ENCODE measurements around the gene ABCB8. TPM values are rescaled to one million over a fixed set of nuclear protein-coding genes. Genes with fewer than 3 reads are reported as not detected.

Gene ABCB8
- total RNA-seq, 2 donors from 2014 or later = 11.9 to 20.6 TPM

GRCh38 chr7:150999001-150999400, 29.2 kb upstream of the ABCB8 start:
- no peaks in the 10 kb centered on the region for H3K27me3 ChIP-seq
- H3K4me3 ChIP-seq = no peak overlapping the region
- no peak overlapping the region for H3K27ac ChIP-seq
- DNase-seq (ENCODE audit: low spot score) = no peak
- no peaks in the 10 kb centered on the region for H3K36me3 ChIP-seq
- no peaks in the 10 kb centered on the region for H3K9me3 ChIP-seq
- TF ChIP-seq, protein P1, sequence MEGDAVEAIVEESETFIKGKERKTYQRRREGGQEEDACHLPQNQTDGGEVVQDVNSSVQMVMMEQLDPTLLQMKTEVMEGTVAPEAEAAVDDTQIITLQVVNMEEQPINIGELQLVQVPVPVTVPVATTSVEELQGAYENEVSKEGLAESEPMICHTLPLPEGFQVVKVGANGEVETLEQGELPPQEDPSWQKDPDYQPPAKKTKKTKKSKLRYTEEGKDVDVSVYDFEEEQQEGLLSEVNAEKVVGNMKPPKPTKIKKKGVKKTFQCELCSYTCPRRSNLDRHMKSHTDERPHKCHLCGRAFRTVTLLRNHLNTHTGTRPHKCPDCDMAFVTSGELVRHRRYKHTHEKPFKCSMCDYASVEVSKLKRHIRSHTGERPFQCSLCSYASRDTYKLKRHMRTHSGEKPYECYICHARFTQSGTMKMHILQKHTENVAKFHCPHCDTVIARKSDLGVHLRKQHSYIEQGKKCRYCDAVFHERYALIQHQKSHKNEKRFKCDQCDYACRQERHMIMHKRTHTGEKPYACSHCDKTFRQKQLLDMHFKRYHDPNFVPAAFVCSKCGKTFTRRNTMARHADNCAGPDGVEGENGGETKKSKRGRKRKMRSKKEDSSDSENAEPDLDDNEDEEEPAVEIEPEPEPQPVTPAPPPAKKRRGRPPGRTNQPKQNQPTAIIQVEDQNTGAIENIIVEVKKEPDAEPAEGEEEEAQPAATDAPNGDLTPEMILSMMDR (IDR thresholded peaks at IDR 0.05) = no peak
- peaks cover 0 to 25% of the 10 kb centered on the region in 2 donors for H3K4me1 ChIP-seq

- H3K36me3 ChIP-seq = no peaks in the 10 kb centered on the region
- TF ChIP-seq, protein P1 (IDR thresholded peaks at IDR 0.05) = no peak
Measured at GRCh38 chr7:150999497-151000230, 28.6 kb upstream of the ABCB8 start.

DNA sequence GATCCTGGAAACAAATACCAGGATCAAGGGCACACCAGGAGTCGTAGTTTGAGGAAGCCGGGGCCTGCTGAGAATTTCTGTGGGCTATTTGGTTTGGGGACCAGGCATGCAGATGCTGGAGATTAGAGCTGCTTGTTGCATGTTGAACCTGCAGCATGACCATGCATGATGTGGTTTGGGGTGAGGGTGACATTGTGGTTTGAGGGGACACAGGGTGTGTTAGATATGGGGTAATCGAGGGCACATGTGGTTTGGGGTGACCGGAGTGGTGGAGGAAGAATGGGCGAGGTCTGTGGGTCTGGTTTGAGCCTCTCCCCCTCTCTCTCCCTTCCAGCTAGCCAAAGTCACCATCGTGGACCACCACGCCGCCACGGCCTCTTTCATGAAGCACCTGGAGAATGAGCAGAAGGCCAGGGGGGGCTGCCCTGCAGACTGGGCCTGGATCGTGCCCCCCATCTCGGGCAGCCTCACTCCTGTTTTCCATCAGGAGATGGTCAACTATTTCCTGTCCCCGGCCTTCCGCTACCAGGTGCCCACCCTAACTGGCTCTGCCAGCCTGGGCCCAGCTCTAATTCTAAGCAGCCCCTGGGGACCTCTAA, 27.3 kb upstream of the ABCB8 start:
- H3K36me3 ChIP-seq = no peaks in the 10 kb centered on the region
- H3K4me3 ChIP-seq = no peak overlapping the region
- peaks cover 0 to 10% of the 10 kb centered on the region in 2 donors for H3K4me1 ChIP-seq
- H3K27ac ChIP-seq = no peak overlapping the region
- H3K9me3 ChIP-seq = no peaks in the 10 kb centered on the region
- TF ChIP-seq, protein P1 (IDR thresholded peaks at IDR 0.05) = no peak
- no peaks in the 10 kb centered on the region for H3K27me3 ChIP-seq
- no peak for DNase-seq (ENCODE audit: low spot score)

More at GRCh38 chr7:150999497-151000230, 28.6 kb upstream of the ABCB8 start:
- no peak overlapping the region for H3K27ac ChIP-seq
- no peaks in the 10 kb centered on the region for H3K27me3 ChIP-seq
- H3K4me3 ChIP-seq = no peak overlapping the region
- no peaks in the 10 kb centered on the region for H3K9me3 ChIP-seq
- DNase-seq (ENCODE audit: low spot score) = no peak
- peaks cover 0 to 20% of the 10 kb centered on the region in 2 donors for H3K4me1 ChIP-seq

GRCh38 chr7:151001546-151001945, 26.7 kb upstream of the ABCB8 start:
- Histone ChIP-seq H3K27me3 (no peaks in the 10 kb centered on the region), H3K27ac (no peak overlapping the region), H3K36me3 (no peaks in the 10 kb centered on the region), H3K4me3 (no peak overlapping the region), H3K4me1 (peaks cover 0 to 6% of the 10 kb centered on the region in 2 donors), H3K9me3 (no peaks in the 10 kb centered on the region)
- no peak for DNase-seq (ENCODE audit: low spot score)
- TF ChIP-seq, protein P1 (IDR thresholded peaks at IDR 0.05) = no peak

DNA sequence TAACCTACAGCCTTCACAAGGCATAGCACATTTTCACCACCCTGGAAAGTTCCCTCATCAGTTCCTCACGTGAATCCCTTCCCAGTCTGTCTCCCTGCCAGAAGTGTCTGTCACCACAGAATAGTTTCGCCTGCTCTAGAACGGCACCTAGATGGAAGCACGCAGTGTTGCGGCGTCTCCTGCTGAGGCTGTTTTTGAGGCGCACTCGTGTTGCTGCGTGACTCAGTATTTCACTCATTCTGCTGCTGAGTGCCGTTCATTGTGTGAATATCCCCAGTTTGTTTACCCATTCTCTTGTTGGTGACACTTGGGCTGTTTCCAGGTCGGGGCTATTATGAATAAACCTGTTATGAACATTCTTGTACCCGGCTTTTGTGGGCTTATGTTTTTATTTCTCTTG, 24.7 kb upstream of the ABCB8 start:
- Histone ChIP-seq H3K4me1 (peaks cover 0 to 17% of the 10 kb centered on the region in 2 donors), H3K36me3 (no peaks in the 10 kb centered on the region), H3K27me3 (no peaks in the 10 kb centered on the region), H3K4me3 (no peak overlapping the region), H3K27ac (no peak overlapping the region), H3K9me3 (no peaks in the 10 kb centered on the region)
- no peak for DNase-seq (ENCODE audit: low spot score)
- TF ChIP-seq, protein P1 (IDR thresholded peaks at IDR 0.05) = no peak
